Astrocyte (in vitro differentiated cells and primary cell): Measurements from ENCODE around the gene CBLL1.

ENCODE experiments used
- CTCF ChIP-seq: IDR thresholded peaks from 2 replicates; pipeline ENCODE4 v1.5.1; 2011; ENCODE audit warnings: low read depth, mild to moderate bottlenecking, inconsistent platforms, low read length, moderate library complexity; ENCODE audit not compliant: insufficient read depth
- EZH2 ChIP-seq: IDR thresholded peaks from 2 replicates; pipeline ENCODE4 v1.6.1; 2012; ENCODE audit warnings: mild to moderate bottlenecking, low read length, inconsistent platforms; ENCODE audit not compliant: insufficient read depth

DNA sequence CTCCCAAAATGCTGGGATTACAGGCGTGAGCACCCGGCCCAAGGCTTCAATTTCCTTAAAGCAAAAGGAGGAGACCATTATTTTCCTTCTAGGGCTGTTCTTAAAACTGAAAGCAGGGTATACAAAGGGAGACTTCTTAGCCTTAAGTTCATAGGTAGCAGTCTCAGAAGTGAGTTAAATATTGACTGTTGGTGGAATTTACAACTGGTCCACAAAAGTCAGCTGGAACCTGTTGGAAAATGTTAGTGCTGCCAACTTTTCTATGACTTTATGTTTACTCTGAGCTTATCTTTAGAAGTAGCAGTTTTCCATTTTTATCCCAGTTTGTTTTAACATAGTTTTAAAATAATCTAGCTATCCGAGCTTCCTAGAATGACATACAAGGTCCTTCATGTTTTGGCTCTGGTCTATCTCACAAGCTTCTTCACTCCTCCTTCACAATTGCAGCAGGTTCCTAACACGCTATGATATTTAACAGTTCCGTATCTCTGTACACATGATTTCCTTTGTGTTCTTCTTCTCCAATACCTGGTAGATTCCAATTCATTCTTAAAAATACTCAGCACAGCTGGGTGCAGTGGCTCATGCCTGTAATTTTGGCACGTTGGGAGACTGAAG is 55.8 kb downstream of the CBLL1 start:
- TF ChIP-seq CTCF: no peak
- TF ChIP-seq EZH2: no peak
